Smooth muscle cell of the brain vasculature (primary cell): Measurements from ENCODE around the gene TBC1D1.

Experiments
- DNase-seq: peaks from one replicate; pipeline ENCODE4 v3.0.0-alpha.2; 2012; ENCODE audit warnings: low read depth, low spot score

Gene TBC1D1

DNA sequence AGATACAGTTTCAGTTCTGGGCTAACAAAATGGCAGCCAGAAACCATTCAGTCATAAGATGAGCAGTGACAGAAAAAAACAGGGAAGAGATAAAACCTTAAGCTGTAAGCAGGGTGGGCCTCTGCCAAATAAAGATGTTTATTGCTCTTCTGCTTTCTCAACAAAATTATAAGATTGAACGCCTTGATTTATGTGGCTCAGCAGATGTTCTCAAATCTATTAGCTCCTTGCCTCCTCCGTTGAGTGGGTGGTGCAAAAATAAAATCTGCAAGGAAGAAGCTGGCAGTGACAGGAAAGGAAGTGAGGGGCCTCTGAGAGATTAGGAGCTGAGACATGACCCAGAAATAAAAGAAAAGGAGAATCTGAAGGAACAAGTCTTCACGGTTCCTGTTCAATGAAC is 275.9 kb downstream of the TBC1D1 start:
- no peak for DNase-seq

DNA sequence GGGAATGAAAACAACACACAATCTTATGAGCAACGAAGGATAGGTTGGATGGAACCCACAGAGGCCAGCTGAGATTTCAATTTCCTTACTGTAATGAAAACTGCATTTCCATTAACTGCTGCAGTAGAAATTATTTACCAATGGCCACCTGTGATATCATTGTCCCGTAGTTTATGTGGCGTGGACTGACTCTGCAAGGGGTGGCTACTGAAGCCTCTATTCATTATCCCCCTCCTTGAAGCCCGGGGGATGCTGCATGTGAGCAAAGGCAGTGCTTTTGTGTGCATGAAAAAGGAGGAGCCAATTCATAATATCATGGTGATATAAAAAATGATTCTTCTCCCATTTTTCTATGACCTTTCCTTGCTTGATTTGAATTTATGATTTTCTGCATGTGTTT is 277.1 kb downstream of the TBC1D1 start:
- no peak for DNase-seq

DNA sequence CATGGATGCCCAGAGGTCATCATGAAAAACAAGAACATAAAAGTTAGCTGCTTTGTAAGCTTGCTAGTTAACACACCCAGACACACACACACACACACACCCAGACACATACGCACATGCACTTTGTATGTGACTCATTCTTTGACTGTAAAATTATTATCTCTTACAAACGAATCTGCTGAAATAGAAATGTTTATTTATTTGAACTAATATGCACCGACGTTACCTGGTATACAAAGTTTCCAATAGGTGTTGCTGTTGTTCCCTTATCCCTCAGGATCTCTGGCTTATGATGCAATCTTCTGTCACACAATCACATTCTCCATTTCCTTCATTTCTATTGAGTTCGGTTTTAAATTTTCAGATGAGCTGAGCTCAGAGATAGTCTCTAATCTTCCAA is 278.6 kb downstream of the TBC1D1 start:
- no peak for DNase-seq

DNA sequence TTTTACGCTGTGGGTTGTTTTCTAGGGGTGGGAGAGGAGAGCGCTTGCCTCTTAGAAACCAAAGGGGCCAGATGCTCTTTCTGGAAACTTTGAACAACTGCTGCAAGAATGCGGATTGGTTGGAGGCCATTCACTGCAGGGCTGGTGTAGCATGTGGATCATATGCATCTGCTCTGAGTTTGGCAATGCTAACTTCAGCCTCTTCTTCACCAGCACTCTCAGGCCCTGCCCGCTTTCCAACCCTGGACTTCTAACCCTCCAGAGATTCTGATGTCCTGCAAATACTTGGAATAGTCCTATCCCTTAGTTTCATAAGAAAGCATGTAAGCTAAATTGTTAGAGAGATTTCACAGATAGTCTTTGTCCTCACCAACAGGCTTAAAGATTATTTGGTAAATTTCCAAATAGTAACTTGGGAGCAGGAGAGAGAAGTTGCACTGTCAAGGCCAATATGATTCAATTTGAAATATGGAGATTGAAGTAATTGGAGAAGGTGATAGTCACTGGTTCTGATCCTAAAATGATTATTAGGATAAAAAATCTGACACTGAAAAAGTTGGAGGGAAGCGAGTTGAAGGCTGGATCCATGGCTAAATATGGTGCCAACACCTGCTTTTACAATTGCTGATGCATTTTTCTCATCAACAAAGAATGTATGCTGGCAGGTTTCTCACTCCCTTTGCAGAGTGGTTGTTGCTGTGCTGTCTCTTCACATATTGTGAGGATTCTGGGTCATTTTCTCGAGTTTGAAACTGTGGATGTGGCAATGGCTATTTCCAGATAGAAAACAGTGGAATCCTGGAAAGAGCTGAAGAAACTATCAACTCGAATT is 279.7 kb downstream of the TBC1D1 start:
- no peak for DNase-seq

DNA sequence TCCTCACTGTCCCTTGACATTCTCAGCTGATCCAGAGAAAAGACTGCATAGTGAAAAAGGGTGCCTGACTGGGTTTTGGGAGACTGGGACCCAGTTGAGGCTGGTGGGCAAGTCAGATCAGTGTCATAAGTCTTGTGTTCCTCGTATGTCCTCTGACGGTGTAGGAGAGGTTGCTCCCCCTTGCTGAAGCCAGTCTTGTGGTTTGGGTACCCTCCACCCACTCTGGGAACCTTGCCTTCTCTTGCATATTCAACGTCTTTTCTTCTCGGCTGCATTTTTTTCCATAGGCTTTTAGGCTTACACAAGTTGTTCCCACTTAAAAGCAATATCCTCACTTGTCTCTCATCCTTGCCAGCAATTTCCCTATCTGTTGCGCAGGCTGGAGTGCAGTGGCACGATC is 281.2 kb downstream of the TBC1D1 start:
- DNase-seq = no peak

DNA sequence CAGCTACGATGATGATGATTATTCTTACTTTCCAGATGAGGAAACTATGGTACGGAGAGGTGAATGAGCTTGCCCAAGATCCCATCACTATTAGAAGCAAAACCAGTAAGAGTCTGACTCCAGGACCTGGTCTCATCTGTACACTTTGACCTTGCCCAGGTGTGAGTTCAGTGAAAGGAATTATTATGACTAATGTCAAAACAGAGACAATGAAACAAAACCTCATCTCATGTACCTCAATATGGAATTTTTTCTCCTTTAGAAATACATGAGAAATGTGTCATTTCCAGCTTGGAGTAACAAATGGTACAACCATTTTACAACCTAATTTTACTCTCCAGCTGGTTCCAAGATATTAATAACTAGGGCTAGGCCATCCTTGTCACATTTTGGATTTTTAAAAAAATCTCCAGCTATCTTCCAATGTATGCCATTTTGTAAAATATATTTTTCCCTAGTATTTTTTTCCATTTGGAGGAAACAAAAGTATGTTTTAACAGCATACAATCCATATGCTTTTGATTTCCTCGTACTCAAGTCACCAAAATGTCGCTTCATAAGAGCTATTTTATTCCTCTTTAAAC is 283.1 kb downstream of the TBC1D1 start:
- no peak for DNase-seq

DNA sequence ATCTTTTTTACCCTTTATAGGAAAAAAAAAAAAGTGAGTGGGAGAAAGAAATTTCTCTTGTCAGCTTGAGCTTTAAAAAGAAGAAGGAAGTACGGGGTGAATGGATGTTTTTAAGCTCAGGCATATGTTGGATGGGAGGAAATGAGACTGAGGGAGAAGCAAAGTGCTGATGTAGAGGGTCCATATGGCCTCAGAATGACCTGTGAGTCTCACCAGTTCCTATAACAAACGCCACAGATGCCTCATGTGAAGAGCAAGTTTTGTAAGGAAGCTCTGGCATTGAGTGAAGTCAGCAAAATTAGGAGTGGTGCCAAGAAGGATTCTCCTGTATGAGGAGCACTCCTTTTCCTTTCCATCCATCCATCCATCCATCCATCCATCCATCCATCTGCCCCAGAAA is 283.9 kb downstream of the TBC1D1 start:
- no peak for DNase-seq

DNA sequence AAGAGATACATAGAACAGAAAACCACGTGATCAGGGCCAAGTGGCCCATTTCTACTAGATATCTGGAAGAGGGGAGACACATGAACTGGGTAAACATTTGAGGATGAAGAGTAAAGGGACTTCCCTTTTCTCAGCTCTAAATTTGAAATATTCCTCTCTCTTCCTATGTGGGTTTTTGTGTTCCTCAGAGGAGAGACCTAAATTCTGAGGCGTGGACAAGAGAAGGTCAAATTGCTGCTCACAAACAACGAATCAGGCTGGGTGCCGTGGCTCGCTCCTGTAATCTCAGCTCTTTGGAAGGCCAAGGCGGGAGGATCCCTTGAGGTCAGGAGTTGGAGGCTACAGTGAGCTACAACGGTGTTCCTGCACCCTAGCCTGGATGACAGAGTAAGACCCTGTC is 285.3 kb downstream of the TBC1D1 start:
- no peak for DNase-seq

DNA sequence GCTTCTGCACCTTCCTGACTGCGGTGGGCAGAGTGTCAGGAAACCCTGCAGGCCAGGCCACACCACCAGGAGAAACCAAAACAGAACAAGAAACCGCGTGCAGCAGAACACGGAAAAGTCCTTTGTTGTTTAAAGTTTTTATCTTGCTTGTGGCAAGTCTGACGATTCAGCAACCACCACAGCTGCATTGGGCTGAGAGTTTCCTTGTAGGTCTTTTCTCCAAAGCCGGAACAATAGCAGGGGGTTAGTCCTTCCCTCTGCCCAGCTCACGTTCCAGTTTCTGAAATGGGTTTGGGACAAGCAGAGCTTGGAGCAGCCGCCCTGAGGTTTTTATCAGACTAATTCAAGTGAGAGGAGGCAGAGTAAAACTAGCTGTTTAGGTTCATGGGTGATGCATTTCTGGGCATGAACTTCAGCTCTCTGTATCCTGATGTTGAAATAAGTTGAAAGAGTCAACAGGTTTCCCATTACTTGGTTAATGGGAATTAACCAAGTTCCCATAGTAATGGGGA is 286.2 kb downstream of the TBC1D1 start:
- no peak for DNase-seq

DNA sequence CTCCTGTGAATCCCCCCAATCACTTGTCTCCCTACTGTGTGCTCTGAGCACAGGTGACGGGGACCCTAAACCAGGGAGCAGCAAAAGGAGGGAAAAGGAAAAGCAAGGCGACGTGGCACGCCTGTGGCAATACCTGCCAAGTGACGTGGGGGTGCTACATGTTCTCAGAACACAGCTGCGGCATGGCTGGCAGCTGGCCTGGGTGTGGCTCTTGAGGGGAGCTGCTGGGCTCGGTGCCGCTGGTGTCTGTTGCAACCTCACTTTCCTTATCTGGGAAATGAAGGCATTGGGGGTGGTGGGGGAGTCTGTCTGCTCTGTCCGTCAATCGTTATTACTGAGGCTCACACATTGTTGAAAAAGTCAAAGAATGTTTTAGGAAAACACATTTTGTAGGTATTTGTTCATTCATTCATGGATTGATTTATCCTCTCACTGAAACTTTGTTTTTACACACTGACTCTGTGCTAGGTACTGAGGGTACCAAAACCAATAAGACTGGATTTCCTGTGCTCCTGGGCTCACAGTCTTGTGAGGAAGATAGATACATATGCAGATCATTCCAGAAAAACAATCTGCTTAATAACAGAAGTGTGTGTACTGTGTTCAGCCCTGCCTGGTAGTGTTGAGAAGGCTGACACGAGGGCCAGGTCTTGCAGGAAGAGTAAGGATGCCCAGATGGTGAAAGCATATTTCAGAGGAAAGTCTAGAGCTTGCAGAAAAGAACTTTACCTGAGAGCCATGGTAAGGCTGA is 286.9 kb downstream of the TBC1D1 start:
- DNase-seq = no peak

DNA sequence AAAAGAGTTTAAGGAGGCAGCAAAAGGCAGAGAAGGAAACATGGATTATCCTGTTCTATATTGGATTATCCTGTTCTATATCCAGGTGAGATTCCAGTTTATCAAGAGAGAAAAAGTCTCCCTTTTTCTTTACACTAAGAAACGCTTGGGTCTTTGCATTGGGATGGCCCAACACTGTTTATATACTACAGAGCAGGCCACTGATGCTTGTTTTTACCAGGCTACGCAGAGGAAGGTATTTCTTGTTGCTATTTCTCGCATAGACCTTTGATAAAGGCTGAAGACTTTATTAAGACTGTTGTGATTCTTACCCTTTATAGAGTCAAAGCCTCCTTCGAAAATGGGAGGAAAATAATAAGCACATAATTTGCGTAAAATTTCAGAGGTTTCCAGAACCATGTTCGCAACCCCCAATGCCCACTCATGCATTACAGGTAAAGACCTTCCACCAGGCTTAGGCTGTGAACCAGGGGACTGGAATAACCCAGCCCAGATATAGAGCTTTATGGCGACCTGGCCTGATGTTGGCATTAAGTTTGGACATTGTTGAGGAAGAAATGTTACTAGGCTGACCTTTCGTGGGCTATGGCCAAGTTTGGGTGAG is 287.6 kb downstream of the TBC1D1 start:
- DNase-seq = no peak

DNA sequence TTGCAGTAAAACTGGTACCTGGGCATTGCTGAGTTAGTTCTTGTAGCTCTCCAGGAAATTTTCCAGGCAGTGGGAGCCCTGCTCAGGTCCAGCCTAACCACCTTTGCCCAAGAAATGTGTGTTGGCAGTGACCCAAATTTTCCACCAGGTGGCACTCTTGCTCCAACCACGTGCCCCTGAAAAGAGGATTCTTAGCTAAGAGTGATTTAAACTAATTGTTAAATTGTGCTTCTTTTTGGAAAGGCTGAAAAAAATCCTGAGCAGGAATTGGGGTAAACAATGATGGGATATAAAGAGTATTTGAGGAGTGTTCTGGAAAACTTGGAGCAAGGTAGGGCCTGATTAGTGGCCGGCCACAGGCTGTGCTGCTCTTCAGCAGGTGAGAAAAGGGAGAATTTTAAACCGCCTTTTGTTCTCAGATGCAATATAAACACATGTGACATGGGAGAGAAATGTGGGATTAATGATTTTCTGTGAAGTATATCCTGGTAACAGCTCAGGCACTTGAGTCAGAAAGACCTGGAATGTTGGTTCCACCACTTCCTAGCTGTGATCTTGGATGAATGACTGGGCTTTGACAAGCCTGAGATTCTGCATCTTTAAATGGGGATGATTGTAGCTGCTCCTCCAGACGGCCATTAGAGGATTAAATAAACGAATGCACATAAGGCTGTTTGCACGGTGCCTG is 288.9 kb downstream of the TBC1D1 start:
- DNase-seq = no peak

DNA sequence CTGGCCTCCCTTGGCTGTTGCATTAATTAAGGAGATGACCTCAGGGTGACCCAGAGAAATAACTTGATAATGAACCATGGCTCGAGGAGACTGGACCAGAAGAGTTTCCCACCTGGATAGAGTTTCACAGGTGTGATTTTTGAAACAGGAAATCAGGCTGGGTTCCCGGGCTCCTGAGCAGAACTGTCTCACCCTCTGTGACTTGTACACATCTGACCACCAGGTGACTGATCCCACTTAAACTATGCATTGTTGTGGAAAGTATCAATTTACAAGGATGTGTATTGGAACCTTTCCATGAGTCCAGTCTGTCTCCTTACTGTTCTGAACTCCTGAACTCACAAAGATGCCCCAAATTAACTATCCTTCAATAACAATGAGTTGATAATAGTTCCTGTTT is 289.6 kb downstream of the TBC1D1 start:
- no peak for DNase-seq

DNA sequence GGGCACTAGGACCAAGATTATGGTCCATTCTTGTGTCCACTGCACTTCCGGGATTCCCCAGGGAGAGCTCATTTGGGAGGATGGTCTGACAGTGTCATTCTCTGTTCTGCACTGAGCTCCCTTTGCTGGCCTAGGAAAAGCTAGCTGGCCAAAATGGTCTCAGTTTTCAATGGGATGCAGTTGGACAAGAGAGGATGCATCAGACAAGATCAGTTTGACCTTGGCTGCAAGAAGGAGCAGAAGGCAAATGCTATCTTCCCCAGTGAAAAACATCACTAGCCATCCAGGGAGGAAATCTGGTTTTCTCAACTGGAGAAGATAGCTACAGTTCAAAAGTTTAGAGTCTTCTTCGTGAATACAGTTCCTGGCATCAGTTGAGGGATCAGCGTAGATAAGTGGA is 290.4 kb downstream of the TBC1D1 start:
- no peak for DNase-seq

DNA sequence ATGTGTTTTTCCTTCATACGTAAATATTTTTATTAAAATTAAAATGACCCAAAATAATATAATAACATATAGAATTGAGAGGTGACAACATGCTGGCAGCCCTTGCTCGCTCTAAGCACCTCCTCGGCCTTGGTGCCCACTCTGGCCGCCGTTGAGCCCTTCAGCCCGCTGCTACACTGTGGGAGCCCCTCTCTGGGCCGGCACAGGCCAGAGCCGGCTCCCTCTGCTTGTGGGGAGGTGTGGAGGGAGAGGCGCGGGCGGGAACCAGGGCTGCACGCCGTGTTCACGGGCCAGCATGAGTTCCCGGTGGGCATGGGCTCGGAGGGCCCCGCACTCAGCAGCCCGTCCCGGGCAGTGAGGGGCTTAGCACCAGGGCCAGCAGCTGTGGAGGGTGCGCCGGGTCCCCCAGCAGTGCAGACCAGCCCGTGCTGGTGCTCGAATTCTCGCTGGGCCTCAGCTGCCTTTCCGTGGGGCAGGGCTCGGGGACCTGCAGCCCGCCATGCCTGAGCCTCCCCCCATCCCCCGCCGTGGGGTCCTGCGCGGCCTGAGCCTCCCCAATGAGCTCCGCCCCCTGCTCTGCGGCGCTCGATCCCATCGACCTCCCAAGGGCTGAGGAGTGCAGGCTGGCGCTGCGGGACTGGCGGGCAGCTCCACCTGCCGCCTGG is 291.6 kb downstream of the TBC1D1 start:
- DNase-seq = no peak

DNA sequence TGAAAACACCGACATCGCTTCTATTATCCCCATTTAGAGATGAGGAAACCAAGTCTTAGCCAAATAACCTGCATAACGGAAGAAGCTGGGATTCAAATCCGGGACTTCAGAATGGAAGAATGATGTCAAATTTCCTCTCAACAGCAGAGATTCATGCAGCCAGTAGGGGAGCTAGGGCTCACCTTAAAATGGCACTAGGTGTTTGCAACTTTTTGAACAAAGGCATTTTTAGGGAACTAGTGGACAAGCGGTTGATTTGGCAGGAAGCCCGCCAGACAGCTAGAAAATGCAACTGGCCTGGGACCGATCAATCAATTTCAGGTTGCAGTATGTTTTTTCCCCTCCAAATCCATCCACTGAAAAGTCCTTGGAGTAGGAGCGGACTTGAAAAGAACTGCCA is 293.5 kb downstream of the TBC1D1 start:
- no peak for DNase-seq

DNA sequence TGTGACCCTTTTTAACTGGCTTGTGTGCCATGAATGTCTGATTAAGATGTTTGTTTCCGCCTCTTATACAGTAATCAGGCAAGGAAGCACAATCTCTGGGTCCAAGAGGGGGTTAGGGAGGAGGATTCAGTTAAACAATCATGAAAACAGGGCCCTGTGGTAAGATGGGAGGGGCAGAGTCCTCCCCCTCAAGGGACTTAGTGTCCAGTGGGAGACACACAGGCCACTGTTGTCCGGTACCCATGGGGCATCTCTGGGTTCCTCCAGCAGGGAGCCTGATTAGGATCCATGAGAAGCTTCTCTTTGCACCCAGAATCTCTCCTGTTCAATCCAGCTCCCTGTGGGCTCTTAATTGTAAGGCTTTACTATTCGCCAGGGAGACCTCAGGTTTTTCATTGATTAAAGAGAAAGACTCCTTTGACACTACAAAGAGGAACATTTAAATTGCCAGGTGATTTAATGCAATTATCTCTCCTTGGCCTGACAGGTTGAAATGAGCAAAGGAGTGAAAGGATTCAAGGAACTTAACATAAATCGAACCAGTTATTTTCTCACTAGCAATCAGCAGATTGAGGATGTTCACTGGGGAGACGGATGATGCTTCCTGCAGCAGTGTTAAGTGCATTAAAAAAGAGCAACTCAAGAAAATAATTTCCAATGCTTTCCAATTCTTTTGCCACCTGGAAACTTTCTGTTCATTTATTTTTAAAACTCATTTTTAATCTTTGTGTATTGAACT is 294.7 kb downstream of the TBC1D1 start:
- DNase-seq = no peak

DNA sequence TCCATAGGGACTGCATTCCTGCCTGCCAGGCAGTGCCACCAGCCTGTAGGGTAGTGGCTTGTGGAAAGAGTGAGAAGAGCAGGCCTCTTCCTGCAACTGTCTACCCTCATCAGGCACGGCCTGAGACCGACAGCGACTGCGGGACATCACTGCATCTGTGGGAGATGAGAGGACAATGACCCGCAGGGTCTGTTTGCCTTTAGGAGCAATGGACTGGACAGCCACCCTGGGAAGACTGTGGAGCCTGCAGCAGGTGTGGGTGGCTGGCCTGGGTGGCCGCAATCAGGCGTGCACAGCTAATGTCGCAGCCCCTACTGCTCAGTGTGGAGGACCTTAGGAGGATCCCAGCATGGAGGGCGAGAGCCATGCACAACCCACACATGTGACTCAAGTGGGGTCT is 297.3 kb downstream of the TBC1D1 start:
- DNase-seq = no peak

DNA sequence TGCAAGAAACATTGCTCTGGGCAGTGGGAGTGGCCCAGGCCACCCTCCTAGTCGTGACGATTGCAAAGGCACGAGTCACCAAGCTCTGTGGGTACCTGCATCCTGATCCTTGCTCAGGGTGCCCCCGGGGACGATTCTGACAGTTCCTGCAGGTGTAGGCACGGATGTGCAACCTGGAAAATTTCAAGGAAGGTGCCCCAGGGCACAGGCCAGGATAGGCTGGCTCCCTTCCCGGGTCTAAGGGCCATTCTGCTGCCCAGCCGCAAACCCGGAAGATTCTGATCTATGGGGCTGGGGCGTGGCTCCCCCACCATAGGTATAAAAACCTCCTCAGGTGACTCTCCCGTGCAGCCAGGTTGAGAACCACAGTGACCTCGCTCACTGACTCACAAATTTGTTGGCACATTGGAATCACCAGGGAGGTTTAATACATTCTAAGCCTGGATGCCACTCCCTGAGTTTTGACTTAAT is 297.8 kb downstream of the TBC1D1 start:
- no peak for DNase-seq
